Measurements from ENCODE around the gene KRTAP10-2.

The KRTAP10-2 gene

GRCh38 chr21:44527156-44527982 is 23.9 kb downstream of the KRTAP10-2 start:
- no peak for DNase-seq

DNA sequence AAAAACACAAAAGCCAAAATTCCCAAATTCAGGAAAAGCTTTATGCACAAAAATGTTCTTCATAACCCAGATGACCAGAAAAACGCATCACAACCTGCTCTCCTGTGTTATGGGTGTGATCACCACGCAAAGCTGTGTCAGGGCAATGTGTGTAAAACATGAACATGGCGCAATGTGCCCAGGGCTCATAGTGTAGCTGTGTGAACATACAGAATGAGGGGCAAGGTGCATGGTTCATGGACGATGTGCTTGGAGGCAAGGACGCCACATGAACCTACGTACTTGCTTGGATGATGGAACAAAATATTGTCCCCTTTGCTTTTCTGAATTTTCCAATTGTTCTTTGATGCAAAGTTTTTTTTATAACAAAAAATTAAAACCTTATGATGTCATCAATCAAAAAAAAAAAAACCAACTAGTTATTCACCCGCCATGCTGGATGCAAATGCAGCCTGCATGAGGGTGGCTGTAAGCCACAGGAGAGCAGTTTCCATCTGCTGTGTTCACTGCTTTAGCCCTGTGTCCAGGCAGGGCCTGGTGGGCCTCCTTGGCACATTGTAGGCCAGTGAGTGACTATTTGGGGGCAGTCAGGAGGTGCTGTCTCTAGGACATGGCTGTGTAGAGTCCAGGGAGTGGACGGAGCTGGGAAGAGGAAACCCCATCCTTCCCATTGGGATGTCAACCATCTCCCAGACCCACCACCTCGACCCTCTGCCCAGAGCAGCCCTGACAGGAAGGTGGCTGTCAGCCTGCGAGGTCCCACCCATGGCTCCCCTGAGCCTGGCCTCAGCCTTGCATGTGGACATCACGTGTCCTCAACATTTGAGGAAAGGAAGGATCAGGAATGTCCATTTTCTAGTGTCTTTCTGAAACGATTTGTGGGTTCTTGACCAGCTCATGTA is 25.0 kb downstream of the KRTAP10-2 start:
- no peak for DNase-seq

DNA sequence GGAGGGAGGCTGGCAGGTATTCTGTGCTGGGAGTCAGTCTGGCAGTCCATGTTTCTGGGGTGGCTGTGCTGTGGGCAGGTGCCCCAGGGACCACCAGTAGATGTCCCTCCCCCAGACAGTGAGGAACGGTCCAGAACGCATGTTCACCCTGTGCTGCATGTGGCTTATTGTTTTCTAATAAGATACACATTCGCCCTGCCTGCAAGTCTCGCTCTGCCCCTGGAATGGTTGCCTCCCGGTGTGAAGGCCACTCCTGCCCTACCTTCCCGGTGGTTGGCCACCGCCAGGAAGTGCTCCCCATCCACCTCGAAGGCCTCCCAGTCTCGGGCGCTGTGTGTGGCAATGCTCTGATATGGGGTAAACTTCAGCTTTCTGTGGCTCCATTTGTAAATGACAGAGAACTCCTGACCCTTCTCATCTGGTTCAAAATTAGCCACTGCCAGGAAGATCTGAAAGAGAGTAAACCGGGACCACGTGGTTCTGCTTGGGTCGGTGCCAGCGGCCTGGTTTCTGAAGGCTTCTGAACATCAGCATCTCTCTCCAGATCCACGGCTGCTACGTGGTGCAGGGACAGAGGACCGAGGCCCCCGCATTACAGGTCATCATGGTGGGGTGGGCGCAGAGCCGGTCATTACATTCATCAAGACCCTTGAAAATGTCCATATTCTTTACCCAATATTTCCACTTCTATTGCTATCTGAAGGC is 25.8 kb downstream of the KRTAP10-2 start:
- no peak for DNase-seq

- DNase-seq = no peak
Measured at GRCh38 chr21:44524414-44525371, 26.6 kb downstream of the KRTAP10-2 start.

- DNase-seq = no peak
Measured at GRCh38 chr21:44523567-44524413, 27.5 kb downstream of the KRTAP10-2 start.

- no peak for DNase-seq
Measured at GRCh38 chr21:44522753-44523204, 28.5 kb downstream of the KRTAP10-2 start.

DNA sequence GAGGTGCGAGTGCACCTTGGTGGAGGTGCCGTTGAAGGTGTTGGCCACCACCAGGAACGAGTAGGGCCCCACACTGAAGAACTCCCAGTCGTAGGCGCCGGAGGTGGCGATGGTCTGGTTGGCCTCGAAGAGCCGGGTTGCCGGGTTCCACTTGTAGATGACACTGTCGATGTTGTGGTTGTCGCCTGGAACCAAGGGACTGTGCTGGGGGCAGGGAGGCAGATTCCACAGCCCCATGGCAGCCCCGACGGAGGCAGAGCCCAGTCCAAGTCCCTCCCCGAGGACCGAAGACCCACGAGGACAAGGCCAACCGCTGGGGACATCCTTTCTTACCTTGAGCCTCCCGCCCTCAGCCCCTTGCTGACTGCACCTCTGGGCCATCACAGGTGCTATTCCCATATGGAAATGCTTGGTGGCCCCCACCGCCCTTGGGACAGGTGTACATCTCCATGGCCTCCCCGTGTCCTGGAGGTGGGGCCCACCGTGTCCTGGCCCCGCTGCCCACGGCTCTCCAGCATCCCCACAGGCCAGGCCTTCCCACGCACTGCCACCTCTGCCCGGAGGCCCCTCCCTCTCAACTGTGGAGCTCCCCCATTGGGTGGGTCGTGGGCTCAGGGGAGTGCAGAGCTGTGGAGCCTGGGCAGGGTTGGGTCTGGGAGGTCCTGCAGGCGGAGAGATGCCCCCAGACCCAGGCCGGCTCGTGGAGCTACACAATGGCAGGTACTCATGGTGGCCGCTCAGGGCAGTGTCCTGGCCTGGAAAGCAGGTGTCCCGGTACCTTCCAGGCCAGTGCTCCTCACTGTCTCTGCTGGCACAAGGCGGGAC is 29.2 kb downstream of the KRTAP10-2 start:
- DNase-seq = no peak

DNA sequence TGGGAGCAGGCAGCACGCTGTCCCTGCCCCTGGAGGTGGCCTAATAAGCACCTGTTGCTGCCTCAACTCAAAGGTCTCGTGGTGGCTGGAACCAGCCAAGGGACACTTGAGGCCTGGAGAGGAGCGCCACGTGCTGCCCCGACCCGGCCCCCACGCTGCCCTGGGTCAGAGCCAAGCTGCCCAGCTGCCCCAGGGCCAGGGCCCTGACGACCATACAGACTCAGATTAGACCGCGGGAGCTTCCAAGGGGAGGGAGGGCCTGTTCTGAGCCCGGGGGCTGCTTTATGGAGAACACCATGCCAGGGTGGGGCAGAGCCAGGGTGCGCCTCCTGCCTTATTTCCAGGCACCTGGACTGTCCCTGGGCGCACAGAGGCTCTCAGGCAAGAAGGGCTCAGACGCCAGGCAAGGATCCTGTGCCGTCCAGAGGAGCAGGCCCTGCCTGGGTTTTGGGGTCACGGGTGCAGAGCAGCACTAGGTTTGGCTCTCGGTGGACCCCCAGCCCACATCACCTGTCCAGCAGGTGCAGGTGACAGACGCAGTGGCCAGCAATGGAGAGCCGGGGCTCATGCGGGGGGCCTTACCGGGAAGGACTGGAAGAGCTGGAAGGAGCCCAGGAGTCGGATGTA is 29.9 kb downstream of the KRTAP10-2 start:
- no peak for DNase-seq

DNA sequence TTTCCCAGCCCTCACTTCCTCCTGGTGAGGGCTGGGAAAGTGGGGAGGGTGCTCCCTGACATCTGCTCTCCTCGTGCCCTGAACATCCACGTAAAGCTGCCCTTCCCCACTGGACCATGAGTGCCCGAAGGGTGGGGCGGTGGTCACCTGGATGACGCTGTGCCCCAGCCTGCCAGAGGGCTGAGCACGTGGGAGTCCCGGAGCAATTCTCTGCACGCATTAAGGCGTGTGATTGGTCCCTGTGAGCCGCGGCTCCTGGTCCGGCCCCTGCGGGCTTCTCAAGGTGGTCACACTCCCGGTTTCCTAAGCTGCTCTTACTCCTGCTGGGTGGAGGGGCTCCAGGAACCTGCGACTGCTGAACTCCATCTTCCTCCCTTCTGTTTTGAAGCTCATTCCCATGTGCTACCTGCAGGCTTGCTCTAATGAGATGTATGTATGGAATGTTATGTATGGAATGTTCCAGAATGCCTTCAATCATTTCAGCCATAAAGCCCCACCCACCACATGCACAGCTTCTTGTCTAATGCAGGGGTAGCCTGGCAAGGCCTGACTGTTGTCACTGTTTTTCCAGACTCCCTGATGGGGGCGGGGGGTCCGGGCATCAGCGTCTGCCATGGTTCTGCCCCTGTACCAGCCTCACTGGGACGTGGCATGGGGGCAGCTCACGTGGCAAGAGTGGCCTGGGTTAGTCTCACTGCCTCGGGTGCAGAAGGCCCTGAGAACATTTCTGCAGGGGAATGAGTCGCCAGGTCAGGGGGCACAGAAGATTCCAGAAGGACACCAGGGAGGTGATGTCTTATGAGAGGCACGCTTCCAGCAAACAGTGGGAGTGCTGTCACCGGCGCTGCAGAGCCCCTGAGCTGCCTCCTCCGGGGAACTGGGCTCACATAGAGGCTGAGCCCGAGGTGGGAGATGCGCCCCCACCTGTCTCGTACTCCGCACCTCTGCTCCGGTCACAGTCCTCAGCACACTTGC is 30.7 kb downstream of the KRTAP10-2 start:
- DNase-seq = no peak

DNA sequence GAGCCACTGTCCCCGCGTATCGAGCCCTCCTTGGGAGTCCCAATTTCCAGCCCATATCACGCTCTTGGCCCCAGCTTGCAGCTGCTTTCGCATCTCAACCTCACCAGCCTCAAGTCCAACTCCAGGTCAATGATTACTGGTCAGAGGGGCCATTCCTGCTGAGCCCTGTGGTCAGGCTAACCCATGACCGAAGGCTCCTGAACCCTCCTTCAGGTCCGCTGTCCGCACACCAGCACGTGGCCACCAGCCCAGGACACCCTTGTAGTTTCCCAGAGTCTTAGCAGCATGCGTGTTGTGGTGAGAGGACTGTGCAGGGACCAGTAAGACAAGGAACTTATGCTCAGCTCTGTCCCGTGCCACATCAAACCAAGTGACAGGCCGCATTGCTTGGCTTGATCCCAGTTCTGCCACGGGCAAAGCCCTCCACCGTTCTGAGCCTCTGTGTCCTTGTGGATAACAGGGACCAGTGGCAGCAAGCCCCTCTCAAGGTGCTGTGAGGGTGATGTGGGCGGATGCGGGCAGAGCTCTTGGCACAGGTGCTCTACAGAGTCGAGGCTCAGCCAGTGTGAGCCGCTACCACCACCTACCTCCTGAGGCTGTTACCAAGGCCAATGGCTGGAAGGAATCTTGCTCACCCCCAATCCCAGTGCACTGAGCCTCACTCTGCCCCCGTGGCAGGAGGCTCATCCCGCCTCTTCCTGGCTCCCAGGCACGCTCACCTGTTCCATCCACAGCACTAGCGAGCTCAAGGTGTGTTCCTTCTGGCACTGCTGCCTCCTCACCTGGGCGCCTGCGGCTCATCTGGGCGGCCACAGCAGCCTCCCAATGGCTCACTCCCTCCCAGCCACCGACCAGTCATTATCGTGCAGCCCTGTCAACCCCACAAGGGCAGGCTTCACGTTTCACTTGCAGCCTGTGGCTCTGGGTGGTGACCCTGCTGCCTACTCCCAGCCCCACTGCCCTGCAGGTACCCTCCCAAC is 31.7 kb downstream of the KRTAP10-2 start:
- no peak for DNase-seq

DNA sequence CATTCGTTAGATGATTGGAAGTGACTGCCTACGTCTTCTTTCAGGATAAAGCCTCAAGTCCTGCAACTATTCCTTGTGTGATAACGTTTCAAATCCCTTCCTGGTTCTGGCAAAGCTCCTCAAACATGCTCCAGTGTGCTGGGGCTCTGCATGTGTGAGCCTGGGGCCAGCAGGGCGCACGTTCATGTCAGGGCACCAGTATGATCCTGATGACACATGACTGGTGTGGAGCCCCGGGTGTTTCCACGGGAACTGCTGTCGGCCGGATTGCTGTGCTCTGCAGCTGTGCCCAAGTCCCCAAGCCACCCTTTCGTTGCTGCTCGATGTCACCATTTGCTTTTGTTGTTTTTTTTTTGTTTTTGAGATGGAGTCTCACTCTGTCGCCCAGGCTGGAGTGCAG is 32.6 kb downstream of the KRTAP10-2 start:
- DNase-seq = no peak

DNA sequence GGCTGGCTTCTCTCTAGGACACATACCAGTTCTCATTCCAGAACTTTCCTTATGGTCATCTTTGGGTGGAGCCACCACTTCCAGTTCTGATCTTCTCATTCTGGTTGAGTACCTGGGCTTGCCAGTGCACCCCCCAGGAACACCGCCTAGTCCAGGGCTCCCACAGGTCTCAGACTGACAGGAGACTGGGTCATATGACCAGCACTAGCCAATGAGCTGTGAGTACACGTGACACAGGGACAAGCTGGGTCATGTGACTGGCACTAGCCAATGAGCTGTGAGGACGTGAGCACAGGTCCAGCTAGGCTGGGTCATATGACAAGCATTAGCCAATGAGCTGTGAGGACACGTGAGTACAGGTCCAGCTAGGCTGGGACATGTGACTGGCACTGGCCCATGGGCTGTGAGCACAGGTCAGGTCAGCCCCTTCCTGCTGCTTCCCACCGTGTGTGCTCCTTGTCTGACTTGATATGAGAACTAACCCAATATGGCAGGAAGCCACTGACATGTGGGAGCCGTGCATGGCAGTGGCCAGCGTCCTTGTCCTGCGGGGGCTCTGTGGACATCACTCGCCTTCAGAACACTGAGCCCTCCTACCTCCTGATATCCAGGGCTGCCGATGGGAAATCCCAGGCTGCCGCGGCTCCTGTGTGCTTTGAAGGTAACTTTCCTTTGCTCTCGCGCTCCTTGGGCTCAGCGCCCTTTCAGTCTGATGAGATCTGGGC is 34.0 kb downstream of the KRTAP10-2 start:
- DNase-seq = peak in 17 of 58 donors; percentile 11 to 83 (median 29)

GRCh38 chr21:44516828-44517174 is 34.5 kb downstream of the KRTAP10-2 start:
- DNase-seq = no peak

DNA sequence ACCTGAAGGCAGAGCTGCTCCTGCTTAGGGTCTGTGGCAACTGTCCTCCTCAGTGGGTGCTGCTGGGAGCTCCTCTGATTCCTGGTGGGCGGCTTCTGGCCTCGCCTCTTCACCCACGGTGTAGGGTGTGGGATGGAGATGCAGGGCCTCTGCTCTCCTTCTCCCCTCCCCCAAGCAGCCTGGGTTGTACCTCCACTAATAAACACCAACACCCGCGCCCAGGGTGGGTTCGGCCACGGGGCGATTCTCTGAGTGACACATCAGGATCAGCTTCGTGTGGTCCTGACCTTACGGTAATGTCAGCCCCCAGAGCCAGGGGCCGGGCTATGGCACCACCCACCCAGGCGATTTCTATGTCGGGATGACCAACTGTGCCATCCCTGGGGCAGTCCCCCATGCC is 35.0 kb downstream of the KRTAP10-2 start:
- no peak for DNase-seq

All from anterior cingulate cortex (tissue), 58 donors.